PFSK-1 (cell line): ENCODE measurements around the gene TSEN34.

Source experiments
- FOXP2 ChIP-seq: optimal IDR thresholded peaks from 2 replicates; pipeline ENCODE3; 2011; ENCODE audit warnings: borderline replicate concordance, control low read depth, inconsistent platforms; ENCODE audit not compliant: insufficient read depth; ENCODE audit errors: extremely low read length, extremely low read depth
- POLR2AphosphoS5 ChIP-seq: IDR thresholded peaks from 2 replicates; pipeline ENCODE4 v1.6.1; 2012; ENCODE audit warnings: low read depth, mild to moderate bottlenecking, control low read depth, low read length, moderate library complexity
- SIN3A ChIP-seq: IDR thresholded peaks from 2 replicates; pipeline ENCODE4 v1.6.1; 2012; ENCODE audit warnings: mild to moderate bottlenecking, low read length, moderate library complexity, borderline replicate concordance; ENCODE audit not compliant: insufficient read depth
- TAF1 ChIP-seq: IDR thresholded peaks from 2 replicates; pipeline ENCODE4 v1.6.1; 2012; ENCODE audit warnings: low read length, control low read depth, borderline replicate concordance; ENCODE audit not compliant: insufficient read depth
- TF ChIP-seq, protein P1 (sequence below), 2 experiments: IDR thresholded peaks; 2 replicates each; pipeline versions ENCODE4 v1.6.1 to v1.8.0; 2011 to 2012; ENCODE audit warnings: low read depth in 2 of 2, low read length in 2 of 2, control low read depth in 1 of 2, inconsistent platforms in 1 of 2, mild to moderate bottlenecking in 1 of 2, moderate library complexity in 1 of 2; ENCODE audit not compliant: insufficient read depth in 1 of 2

Gene TSEN34

DNA sequence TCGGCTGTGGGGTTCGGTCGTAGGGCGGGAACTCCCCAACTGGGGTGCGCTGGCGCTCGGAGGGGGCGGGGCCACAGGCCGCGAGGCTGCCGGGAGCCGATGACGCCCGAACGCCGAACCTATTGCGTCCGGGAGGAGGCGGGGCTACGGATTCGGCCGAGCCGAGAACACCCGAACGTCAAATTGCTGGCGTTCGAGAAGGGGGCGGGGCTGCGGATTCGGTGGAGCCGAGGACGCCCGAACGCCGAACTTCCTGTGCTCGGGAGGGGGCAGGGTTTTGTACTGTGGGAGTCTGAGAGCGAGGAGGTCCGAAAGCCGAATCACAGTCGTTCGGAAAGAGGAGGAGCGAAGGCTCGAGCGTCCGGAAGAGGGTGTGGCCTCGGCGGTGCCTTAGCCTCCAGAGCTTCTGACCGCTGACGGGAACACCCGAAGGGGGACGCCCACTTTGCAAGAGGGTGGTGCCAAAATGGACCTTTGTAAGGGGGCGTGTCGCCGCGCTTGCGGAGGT is 551 bp upstream of the TSEN34 start:
- no peak for TF ChIP-seq TAF1
- peak; percentile 73 for TF ChIP-seq FOXP2

DNA sequence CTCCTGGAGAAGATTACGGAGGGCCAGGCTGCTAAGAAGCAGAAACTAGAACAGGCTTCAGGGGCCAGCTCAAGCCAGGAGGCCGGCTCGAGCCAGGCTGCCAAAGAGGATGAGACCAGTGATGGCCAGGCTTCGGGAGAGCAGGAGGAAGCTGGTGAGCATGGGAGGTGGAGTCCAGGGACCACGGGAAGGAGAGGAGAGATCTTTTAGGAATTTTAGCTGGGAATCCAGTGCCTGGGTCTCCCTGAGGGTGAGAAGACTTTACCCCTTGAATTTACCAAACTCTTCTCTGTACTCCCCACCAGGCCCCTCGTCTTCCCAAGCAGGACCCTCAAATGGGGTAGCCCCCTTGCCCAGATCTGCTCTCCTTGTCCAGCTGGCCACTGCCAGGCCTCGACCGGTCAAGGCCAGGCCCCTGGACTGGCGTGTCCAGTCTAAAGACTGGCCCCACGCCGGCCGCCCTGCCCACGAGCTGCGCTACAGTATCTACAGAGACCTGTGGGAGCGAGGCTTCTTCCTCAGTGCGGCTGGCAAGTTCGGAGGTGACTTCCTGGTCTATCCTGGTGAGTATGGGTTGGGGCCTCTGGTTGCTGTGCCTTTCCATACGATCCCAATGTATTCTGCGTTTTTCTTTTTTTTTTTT is 824 bp downstream of the TSEN34 start:
- TF ChIP-seq FOXP2 (no peak), POLR2AphosphoS5 (no peak), SIN3A (no peak), TAF1 (no peak)
- TF ChIP-seq, protein P1, sequence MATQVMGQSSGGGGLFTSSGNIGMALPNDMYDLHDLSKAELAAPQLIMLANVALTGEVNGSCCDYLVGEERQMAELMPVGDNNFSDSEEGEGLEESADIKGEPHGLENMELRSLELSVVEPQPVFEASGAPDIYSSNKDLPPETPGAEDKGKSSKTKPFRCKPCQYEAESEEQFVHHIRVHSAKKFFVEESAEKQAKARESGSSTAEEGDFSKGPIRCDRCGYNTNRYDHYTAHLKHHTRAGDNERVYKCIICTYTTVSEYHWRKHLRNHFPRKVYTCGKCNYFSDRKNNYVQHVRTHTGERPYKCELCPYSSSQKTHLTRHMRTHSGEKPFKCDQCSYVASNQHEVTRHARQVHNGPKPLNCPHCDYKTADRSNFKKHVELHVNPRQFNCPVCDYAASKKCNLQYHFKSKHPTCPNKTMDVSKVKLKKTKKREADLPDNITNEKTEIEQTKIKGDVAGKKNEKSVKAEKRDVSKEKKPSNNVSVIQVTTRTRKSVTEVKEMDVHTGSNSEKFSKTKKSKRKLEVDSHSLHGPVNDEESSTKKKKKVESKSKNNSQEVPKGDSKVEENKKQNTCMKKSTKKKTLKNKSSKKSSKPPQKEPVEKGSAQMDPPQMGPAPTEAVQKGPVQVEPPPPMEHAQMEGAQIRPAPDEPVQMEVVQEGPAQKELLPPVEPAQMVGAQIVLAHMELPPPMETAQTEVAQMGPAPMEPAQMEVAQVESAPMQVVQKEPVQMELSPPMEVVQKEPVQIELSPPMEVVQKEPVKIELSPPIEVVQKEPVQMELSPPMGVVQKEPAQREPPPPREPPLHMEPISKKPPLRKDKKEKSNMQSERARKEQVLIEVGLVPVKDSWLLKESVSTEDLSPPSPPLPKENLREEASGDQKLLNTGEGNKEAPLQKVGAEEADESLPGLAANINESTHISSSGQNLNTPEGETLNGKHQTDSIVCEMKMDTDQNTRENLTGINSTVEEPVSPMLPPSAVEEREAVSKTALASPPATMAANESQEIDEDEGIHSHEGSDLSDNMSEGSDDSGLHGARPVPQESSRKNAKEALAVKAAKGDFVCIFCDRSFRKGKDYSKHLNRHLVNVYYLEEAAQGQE (IDR thresholded peaks at IDR 0.05; ENCODE audit: insufficient read depth in 1 of 2, low read depth in 2 of 2, low read length in 2 of 2): no peak

DNA sequence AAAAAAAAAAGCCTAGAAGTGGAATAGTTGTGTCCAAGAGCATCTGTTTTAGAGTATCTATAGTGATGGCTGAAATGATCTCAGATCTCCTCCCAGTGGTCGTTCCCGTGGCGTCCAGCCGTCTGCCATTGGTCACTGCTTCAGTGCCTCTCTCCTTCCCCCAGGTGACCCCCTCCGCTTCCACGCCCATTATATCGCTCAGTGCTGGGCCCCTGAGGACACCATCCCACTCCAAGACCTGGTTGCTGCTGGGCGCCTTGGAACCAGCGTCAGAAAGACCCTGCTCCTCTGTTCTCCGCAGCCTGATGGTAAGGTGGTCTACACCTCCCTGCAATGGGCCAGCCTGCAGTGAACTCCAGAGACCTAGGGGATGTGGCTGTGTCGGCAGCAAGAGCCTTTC is 1.9 kb downstream of the TSEN34 start:
- TF ChIP-seq, protein P1 (IDR thresholded peaks at IDR 0.05; ENCODE audit: insufficient read depth in 1 of 2, low read depth in 2 of 2, low read length in 2 of 2): no peak
- TF ChIP-seq POLR2AphosphoS5 (no peak), SIN3A (no peak), FOXP2 (no peak), TAF1 (no peak)

DNA sequence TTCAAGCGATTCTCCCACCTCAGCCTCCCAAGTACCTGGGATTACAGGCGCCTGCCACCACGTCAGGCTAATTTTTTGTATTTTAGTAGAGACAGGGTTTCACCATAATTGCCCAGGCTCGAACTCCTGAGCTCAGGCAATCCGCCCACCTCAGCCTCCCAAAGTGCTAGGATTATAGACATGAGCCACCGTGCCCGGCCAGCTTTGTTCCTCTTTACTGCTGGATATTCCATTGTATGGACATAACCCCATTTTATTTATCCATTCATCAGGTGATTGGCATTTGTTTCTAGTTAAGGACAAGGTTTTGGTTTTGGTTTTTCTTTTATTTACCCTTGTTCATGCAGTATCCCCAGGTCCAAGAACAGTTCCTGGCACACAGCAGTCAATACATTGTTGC is 5.4 kb downstream of the TSEN34 start:
- TF ChIP-seq POLR2AphosphoS5 (no peak), FOXP2 (no peak), TAF1 (no peak), SIN3A (no peak)
- TF ChIP-seq, protein P1 (IDR thresholded peaks at IDR 0.05; ENCODE audit: insufficient read depth in 1 of 2, low read depth in 2 of 2, low read length in 2 of 2): no peak

DNA sequence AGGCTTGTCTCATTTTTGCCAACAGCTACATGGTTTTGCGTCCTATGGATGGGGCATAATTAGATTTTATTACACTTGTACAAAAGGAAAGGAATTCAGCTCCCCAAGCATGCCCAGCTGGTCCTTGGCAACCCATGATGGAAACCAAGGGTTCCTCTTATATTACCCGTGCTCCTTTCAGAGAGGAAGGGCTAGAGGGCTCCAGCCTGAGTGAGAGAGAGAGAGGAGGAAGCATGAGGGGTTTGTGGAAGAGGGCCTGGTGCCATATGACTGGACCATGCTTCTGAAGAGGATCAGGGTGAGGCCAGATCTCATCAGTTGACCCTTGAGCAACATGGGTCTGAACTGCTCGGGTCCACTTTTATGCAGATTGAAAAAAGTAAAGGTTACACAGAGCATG is 6.0 kb downstream of the TSEN34 start:
- TF ChIP-seq TAF1: no peak
- no peak for TF ChIP-seq POLR2AphosphoS5
- no peak for TF ChIP-seq SIN3A
- no peak for TF ChIP-seq FOXP2
- TF ChIP-seq, protein P1 (IDR thresholded peaks at IDR 0.05; ENCODE audit: insufficient read depth in 1 of 2, low read depth in 2 of 2, low read length in 2 of 2): no peak
